ENCODE measurements around the gene PHF13. TPM values are rescaled to one million over a fixed set of nuclear protein-coding genes. Genes with fewer than 3 reads are reported as not detected.

PHF13 gene
- polyA plus RNA-seq, 1 of the 3 experiments (the other 2 are of a cell fraction), result 8.5 TPM

DNA sequence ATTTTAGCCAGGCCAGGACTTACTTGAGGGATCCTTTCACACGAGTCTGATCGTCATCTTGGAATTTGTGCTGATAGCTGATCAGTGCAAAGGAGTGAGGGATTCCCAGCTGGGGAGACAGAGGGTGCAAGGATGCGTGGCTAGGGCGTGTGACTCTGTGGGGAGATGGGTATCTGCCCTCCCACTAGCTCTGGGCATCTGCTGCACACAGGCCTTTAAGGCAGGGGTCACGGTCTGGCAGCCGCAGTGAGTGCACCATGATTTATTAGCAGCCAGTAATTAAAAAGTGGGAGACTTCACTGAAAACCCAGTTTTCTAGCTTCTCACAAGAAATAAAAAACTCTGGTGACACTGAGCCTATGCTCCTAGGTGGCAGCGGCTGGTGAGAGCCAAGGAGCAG lies 31.5 kb downstream of the PHF13 start:
- H2AFZ ChIP-seq (ENCODE audit: low read depth), result no peak overlapping the region
- H3K9me3 ChIP-seq, result no peaks in the 10 kb centered on the region
- ChIA-PET CTCF (interaction anchor here (0.7 to 2.5 kb wide), 7 partner anchors 9 to 199 kb away, joined by 4 to 20 read pairs (median 5); partner anchors contain the start of gene NOL9), POLR2A (no interaction called here)
- no peaks in the 10 kb centered on the region for H4K20me1 ChIP-seq (ENCODE audit: insufficient read depth)
- peaks cover 9 to 22% of the 10 kb centered on the region in 2 experiments for H3K36me3 ChIP-seq (replicated peaks in 1 of 2; ENCODE audit: control insufficient read depth in 1 of 2, insufficient read depth in 2 of 2, low read length in 1 of 2)
- H3F3A ChIP-seq (replicated peaks; ENCODE audit: insufficient read depth), result no peaks in the 10 kb centered on the region
- no peak overlapping the region for H3K4me2 ChIP-seq
- no peaks in the 10 kb centered on the region for H3K79me2 ChIP-seq (ENCODE audit: insufficient read depth)
- no peak overlapping the region for H3K9ac ChIP-seq
- H3K27ac ChIP-seq (ENCODE audit: low read depth in 2 of 2, low read length in 1 of 2), result no peak overlapping the region
- H3K27me3 ChIP-seq (ENCODE audit: insufficient read depth), result no peaks in the 10 kb centered on the region
- no peak overlapping the region for H3K4me3 ChIP-seq (ENCODE audit: low read depth in 2 of 2, low read length in 1 of 2)
- DNase-seq, result no peak
- WGBS (ENCODE audit: low lambda C conversion rate), result 96% methylated on average over 7 of the region's 7 CpGs
- no peaks in the 10 kb centered on the region for H3K9me2 ChIP-seq
- no peaks in the 10 kb centered on the region for H3K4me1 ChIP-seq (ENCODE audit: control insufficient read depth in 1 of 2, insufficient read depth in 2 of 2, low read depth in 1 of 2, low read length in 1 of 2)
- TF ChIP-seq GABPA (IDR thresholded peaks at IDR 0.05; ENCODE audit: low read depth) (no peak), GATA2 (CRISPR knock-in tag; IDR thresholded peaks at IDR 0.05) (no peak), NFIC (IDR thresholded peaks at IDR 0.05; ENCODE audit: borderline replicate concordance) (no peak), FOXM1 (IDR thresholded peaks at IDR 0.05; ENCODE audit: low read depth) (no peak), SMC3 (IDR thresholded peaks at IDR 0.05; ENCODE audit: low read depth, low read length) (no peak), PBX3 (IDR thresholded peaks at IDR 0.05) (no peak), FOSL2 (IDR thresholded peaks at IDR 0.05; ENCODE audit: borderline replicate concordance, low read depth) (no peak), POLR2AphosphoS5 (IDR thresholded peaks at IDR 0.05; ENCODE audit: low read depth, low read length) (no peak)
- TF ChIP-seq, protein P1, sequence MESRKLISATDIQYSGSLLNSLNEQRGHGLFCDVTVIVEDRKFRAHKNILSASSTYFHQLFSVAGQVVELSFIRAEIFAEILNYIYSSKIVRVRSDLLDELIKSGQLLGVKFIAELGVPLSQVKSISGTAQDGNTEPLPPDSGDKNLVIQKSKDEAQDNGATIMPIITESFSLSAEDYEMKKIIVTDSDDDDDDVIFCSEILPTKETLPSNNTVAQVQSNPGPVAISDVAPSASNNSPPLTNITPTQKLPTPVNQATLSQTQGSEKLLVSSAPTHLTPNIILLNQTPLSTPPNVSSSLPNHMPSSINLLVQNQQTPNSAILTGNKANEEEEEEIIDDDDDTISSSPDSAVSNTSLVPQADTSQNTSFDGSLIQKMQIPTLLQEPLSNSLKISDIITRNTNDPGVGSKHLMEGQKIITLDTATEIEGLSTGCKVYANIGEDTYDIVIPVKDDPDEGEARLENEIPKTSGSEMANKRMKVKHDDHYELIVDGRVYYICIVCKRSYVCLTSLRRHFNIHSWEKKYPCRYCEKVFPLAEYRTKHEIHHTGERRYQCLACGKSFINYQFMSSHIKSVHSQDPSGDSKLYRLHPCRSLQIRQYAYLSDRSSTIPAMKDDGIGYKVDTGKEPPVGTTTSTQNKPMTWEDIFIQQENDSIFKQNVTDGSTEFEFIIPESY (IDR thresholded peaks at IDR 0.05; ENCODE audit: borderline replicate concordance, low read depth), result no peak
- TF ChIP-seq, protein P2, sequence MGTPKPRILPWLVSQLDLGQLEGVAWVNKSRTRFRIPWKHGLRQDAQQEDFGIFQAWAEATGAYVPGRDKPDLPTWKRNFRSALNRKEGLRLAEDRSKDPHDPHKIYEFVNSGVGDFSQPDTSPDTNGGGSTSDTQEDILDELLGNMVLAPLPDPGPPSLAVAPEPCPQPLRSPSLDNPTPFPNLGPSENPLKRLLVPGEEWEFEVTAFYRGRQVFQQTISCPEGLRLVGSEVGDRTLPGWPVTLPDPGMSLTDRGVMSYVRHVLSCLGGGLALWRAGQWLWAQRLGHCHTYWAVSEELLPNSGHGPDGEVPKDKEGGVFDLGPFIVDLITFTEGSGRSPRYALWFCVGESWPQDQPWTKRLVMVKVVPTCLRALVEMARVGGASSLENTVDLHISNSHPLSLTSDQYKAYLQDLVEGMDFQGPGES (IDR thresholded peaks at IDR 0.05; ENCODE audit: low read depth, low read length), result no peak

DNA sequence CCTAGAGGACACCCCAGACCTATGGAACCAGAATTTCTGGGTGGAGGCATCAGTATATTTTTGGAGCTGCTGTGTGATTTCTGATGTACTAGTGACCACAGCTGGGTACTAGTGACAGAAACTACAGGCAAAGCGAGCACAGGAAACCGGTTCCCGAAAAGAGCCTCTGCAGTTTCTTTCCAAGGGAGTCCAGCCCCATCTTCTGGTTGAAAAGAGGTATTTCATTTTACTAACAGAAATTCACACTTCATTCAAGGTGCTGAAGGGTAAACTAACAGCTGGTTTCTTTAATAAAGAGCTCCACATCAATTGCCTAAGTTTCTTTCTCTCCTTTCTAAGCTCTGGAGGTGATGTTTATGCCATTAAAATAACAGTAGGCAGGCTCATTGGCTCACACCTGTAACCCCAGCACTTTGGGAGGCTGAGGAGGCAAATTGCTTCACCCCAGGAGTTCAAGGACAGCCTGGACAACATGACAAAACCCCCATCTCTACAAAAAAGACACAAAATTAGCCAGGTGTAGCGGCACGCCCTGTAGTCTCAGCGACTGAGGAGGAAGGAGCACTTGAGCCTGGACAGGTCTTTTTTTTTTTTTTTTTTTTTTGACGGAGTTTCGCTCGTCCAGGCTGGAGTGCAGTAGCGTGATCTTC lies 33.1 kb downstream of the PHF13 start:
- peaks cover 9 to 25% of the 10 kb centered on the region in 2 experiments for H3K36me3 ChIP-seq (replicated peaks in 1 of 2; ENCODE audit: control insufficient read depth in 1 of 2, insufficient read depth in 2 of 2, low read length in 1 of 2)
- H3K79me2 ChIP-seq (ENCODE audit: insufficient read depth), result no peaks in the 10 kb centered on the region
- H3K27ac ChIP-seq (ENCODE audit: low read depth in 2 of 2, low read length in 1 of 2), result no peak overlapping the region
- peak; percentile 66 for DNase-seq
- no peaks in the 10 kb centered on the region for H4K20me1 ChIP-seq (ENCODE audit: insufficient read depth)
- no peak overlapping the region for H3K4me2 ChIP-seq
- peak overlapping the region in 1 of 2 experiments; percentile 31; a peak in 1 of 4 replicates for H3K4me3 ChIP-seq (ENCODE audit: low read depth in 2 of 2, low read length in 1 of 2)
- ChIA-PET CTCF (interaction anchor here (0.6 to 2.5 kb wide), 27 partner anchors 9 to 206 kb away, joined by 3 to 20 read pairs (median 4); partner anchors contain the start of genes DNAJC11, KLHL21, NOL9 and TAS1R1), POLR2A (no interaction called here)
- no peak overlapping the region for H3K9ac ChIP-seq
- H3K9me2 ChIP-seq, result no peaks in the 10 kb centered on the region
- no peaks in the 10 kb centered on the region for H3K27me3 ChIP-seq (ENCODE audit: insufficient read depth)
- TF ChIP-seq CTCF (IDR thresholded peaks at IDR 0.05), result peak; percentile 60
- peak; percentile 22; the same call in 1 of the 2 replicates for TF ChIP-seq SMC3 (IDR thresholded peaks at IDR 0.05; ENCODE audit: low read depth, low read length)
- no peak for TF ChIP-seq EP300 (IDR thresholded peaks at IDR 0.05; ENCODE audit: borderline replicate concordance in 1 of 2, low read depth in 1 of 2, low read length in 1 of 2)
- TF ChIP-seq RAD21 (IDR thresholded peaks at IDR 0.05; ENCODE audit: low read length), result peak; percentile 73
- H3K9me3 ChIP-seq, result no peaks in the 10 kb centered on the region
- H3K4me1 ChIP-seq (ENCODE audit: control insufficient read depth in 1 of 2, insufficient read depth in 2 of 2, low read depth in 1 of 2, low read length in 1 of 2), result no peaks in the 10 kb centered on the region
- H3F3A ChIP-seq (replicated peaks; ENCODE audit: insufficient read depth), result no peaks in the 10 kb centered on the region
- H2AFZ ChIP-seq (ENCODE audit: low read depth), result no peak overlapping the region
- 83% methylated on average over 10 of the region's 10 CpGs for WGBS (ENCODE audit: low lambda C conversion rate)

Measured in SK-N-SH (cell line).